Upper lobe of right lung (tissue), 1 donor: ENCODE measurements around the gene SGCB. TPM values are rescaled to one million over a fixed set of nuclear protein-coding genes. Genes with fewer than 3 reads are reported as not detected.

Source experiments
- ATAC-seq: fragments of 200-7000 bp; cut with Tn5 transposase; one replicate; pipeline ENCODE4 v1.9.1; 2020; ENCODE audit warnings: mild to moderate bottlenecking, moderate library complexity
- DNase-seq: peaks from one replicate; pipeline ENCODE4 v3.0.0-alpha.2; 2020
- H3K27ac ChIP-seq: fragments of 200-600 bp; one replicate; pipeline ENCODE4 v1.8.0; 2022
- H3K27me3 ChIP-seq: fragments of 200-600 bp; one replicate; pipeline ENCODE4 v1.8.0; 2022; ENCODE audit warnings: mild to moderate bottlenecking
- H3K36me3 ChIP-seq: fragments of 200-600 bp; one replicate; pipeline ENCODE4 v1.8.0; 2022
- H3K4me1 ChIP-seq: fragments of 200-600 bp; one replicate; pipeline ENCODE4 v1.8.0; 2022
- H3K4me3 ChIP-seq: fragments of 200-600 bp; one replicate; pipeline ENCODE4 v1.8.0; 2022; ENCODE audit warnings: mild to moderate bottlenecking
- H3K9me3 ChIP-seq: fragments of 200-600 bp; one replicate; pipeline ENCODE4 v1.8.0; 2022
- intact Hi-C: fragments of 100-400 bp; cut with DNase I; formaldehyde crosslinking; loops from one replicate; pipeline ENCODE4 v1.11.0; 2022
- total RNA-seq: library from RNA; stranded (reverse); fragmentation: NEBNext Ultra II Directional; extraction: Animal tissue kit (Norgen Biotek cat#: 25700); gene quantifications from one replicate; pipeline ENCODE4 v1.2.1, GENCODE V29; 2021
- TF ChIP-seq, protein P1 (sequence below): fragments of 200-600 bp; IDR thresholded peaks from one replicate; pipeline ENCODE4 v1.8.0; 2022; ENCODE audit warnings: antibody characterized with exemption
- donor health status: DM: no; HTN: yes; CAD: no; lungs with severe emphysema.

SGCB gene
- total RNA-seq, 1 donor from 2014 or later = 37.1 TPM

DNA sequence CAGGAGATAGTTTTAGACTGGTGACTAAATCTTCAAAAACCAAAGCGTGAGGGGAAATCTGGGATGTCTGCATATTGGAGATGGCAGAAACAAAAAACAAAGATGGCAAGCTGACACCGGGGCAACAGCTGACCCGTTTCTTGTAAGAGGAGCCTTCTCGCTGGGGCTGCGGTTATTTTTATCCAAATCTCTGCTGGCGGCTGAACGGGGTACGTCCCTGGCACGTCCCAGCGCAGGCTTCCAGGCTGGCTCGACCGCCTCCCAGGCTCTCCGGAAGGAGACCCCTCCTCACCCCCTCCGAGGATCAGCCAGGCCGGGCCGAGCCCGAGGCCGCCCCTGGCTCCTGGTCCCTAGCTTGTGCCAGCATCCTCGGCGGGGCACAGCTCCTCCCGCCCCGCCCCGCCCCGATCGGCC, 403 bp downstream of the SGCB start:
- H3K27ac ChIP-seq = peak overlapping the region; percentile 65
- intact Hi-C loops = no loop called here
- H3K36me3 ChIP-seq = no peaks in the 10 kb centered on the region
- peaks cover 14% of the 10 kb centered on the region for H3K4me1 ChIP-seq
- no peaks in the 10 kb centered on the region for H3K9me3 ChIP-seq
- TF ChIP-seq, protein P1, sequence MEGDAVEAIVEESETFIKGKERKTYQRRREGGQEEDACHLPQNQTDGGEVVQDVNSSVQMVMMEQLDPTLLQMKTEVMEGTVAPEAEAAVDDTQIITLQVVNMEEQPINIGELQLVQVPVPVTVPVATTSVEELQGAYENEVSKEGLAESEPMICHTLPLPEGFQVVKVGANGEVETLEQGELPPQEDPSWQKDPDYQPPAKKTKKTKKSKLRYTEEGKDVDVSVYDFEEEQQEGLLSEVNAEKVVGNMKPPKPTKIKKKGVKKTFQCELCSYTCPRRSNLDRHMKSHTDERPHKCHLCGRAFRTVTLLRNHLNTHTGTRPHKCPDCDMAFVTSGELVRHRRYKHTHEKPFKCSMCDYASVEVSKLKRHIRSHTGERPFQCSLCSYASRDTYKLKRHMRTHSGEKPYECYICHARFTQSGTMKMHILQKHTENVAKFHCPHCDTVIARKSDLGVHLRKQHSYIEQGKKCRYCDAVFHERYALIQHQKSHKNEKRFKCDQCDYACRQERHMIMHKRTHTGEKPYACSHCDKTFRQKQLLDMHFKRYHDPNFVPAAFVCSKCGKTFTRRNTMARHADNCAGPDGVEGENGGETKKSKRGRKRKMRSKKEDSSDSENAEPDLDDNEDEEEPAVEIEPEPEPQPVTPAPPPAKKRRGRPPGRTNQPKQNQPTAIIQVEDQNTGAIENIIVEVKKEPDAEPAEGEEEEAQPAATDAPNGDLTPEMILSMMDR = no peak
- H3K27me3 ChIP-seq = no peaks in the 10 kb centered on the region
- ATAC-seq (peak; percentile 65), DNase-seq (no peak)
- peak overlapping the region; percentile 79 for H3K4me3 ChIP-seq

DNA sequence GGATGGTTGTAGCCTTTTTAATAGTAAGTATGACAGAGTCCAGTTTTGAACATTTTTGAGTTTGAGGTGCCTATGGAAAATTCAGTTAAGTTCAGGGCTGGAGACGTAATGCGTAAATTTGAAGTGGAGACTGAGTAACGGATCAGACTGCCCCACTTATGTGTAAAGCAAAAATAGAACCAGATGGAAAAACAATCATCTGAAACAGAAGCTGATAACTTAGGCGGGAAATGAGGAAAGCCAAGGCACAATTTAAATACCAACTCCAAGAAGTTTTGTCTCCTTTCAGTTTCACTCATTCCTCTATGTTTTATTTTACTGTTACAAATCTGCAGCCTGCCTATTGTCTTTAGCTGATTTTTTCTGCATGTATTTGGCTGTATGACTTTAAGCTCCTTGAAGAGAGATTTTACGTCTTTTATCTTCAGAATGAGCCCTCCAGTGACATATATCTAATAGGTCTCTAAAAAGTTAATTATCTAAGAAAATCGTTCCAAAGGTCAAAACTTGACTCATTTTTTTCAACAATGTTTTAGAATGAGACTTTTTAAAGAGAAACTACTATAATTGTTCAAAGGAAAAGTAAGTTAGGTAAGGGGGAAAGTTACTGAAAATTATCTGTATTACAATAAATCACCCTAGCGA, 1.1 kb downstream of the SGCB start:
- TF ChIP-seq, protein P1 = no peak
- H3K9me3 ChIP-seq = no peaks in the 10 kb centered on the region
- no peak overlapping the region for H3K27ac ChIP-seq
- no peak for DNase-seq
- ATAC-seq = no peak
- intact Hi-C loops = no loop called here
- H3K4me3 ChIP-seq = peak overlapping the region; percentile 79
- peaks cover 14% of the 10 kb centered on the region for H3K4me1 ChIP-seq
- peaks cover 6% of the 10 kb centered on the region for H3K36me3 ChIP-seq
- H3K27me3 ChIP-seq = no peaks in the 10 kb centered on the region

DNA sequence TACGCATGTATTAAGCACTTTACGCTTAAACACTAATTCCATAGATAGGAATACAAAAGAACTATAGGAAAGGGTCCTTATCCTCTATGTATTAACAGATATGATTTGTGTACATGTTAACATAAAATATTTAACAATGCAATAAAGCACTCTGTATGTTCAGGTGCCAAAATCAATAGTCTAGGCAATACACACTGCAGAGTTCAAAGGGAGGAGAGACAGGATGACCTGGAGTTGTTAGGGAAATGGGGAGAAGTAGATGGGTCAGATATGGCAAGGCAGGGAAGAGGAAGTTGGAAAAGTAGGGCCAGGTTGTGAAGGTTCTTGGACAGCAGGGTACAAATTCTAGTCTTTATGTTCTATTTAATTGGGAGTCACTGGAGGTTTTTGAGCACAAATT, 2.9 kb downstream of the SGCB start:
- H3K27ac ChIP-seq = no peak overlapping the region
- peaks cover 10% of the 10 kb centered on the region for H3K36me3 ChIP-seq
- no peak for DNase-seq
- H3K27me3 ChIP-seq = no peaks in the 10 kb centered on the region
- peaks cover 14% of the 10 kb centered on the region for H3K4me1 ChIP-seq
- ATAC-seq = no peak
- no peak overlapping the region for H3K4me3 ChIP-seq
- H3K9me3 ChIP-seq = no peaks in the 10 kb centered on the region
- TF ChIP-seq, protein P1 = no peak
- intact Hi-C loops = no loop called here

DNA sequence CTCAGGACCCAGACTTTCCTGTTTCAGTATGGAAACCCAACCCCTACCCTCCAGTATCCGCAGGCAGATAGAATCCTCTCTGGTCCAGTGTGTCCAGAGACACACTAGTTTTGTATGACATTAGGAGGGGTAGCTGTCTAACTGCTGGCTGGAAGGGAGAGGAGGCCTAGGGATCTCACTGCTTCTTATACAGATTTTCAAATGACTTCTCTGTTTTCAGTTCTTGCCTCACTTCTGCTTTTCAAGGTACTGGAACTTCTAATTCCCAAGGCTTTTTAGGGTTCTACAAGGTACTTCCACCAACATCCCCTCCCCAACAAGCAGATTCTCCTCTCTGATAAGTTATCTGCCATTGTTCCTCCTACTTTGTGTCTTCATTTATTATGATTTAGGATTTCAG, 6.1 kb downstream of the SGCB start:
- no peaks in the 10 kb centered on the region for H3K9me3 ChIP-seq
- TF ChIP-seq, protein P1 = no peak

DNA sequence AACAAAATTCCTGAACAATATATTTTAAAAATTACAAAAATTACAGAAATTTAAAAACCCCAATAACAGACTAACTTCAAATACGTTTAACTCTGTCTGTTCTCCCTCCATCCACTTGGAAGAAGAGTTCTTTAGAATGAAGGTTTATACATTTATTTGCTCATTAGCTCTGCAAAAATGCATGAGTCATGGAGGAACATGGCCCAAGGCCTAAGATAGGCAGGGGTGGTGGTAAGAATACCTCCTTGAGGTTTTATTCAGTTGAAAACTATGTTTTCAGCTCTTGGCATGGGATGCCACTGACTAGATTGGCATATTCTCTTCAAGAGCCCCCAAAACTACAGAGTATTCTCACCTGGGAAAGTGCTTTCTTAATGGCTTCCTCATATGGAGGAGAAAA, 9.1 kb downstream of the SGCB start:
- DNase-seq = no peak
- H3K36me3 ChIP-seq = peaks cover 34% of the 10 kb centered on the region

More for the DNA sequence above, 6.1 kb downstream of the SGCB start:
- Histone ChIP-seq H3K36me3 (peaks cover 27% of the 10 kb centered on the region), H3K4me3 (no peak overlapping the region), H3K27me3 (no peaks in the 10 kb centered on the region), H3K27ac (no peak overlapping the region), H3K4me1 (peaks cover 2% of the 10 kb centered on the region)
- intact Hi-C loops = no loop called here
- peak; percentile 26 for ATAC-seq
- no peak for DNase-seq

More for the DNA sequence above, 9.1 kb downstream of the SGCB start:
- H3K4me3 ChIP-seq = no peak overlapping the region
- no peaks in the 10 kb centered on the region for H3K4me1 ChIP-seq
- H3K27ac ChIP-seq = no peak overlapping the region
- no peaks in the 10 kb centered on the region for H3K27me3 ChIP-seq
- no peaks in the 10 kb centered on the region for H3K9me3 ChIP-seq
- ATAC-seq = no peak
- TF ChIP-seq, protein P1 = no peak
- intact Hi-C loops = no loop called here
